GM06990 (cell line): ENCODE results near the gene ATRAID.

Experiments used
- DNase-seq: peaks from one replicate; pipeline ENCODE4 v3.0.0-alpha.2; 2011; ENCODE audit not compliant: insufficient read length; ENCODE audit errors: extremely low read depth
- H3K27me3 ChIP-seq: replicated peaks from 2 replicates; pipeline ENCODE4 v1.6.0; 2011; ENCODE audit warnings: low read length; ENCODE audit not compliant: control insufficient read depth, insufficient read depth
- H3K36me3 ChIP-seq: 2 replicates; pipeline ENCODE4 v1.5.1; 2011; ENCODE audit warnings: low read length; ENCODE audit not compliant: control insufficient read depth, insufficient read depth
- H3K4me3 ChIP-seq: replicated peaks from 2 replicates; pipeline ENCODE4 v1.5.1; 2011; ENCODE audit warnings: low read depth, mild to moderate bottlenecking, control low read depth, low read length
- CTCF ChIP-seq: IDR thresholded peaks from 2 replicates; pipeline ENCODE4 v1.5.1; 2011; ENCODE audit warnings: low read length, control low read depth, mild to moderate bottlenecking, inconsistent platforms; ENCODE audit not compliant: insufficient read depth, poor library complexity, severe bottlenecking

ATRAID gene

GRCh38 chr2:27179344-27180000 lies 32.4 kb upstream of the ATRAID start:
- TF ChIP-seq CTCF: no peak
- Histone ChIP-seq H3K4me3 (no peak overlapping the region), H3K36me3 (no peaks in the 10 kb centered on the region), H3K27me3 (no peaks in the 10 kb centered on the region)
- DNase-seq: no peak

- TF ChIP-seq CTCF: no peak
- Histone ChIP-seq H3K4me3 (no peak overlapping the region), H3K36me3 (no peaks in the 10 kb centered on the region), H3K27me3 (no peaks in the 10 kb centered on the region)
- DNase-seq: no peak
These were observed 29.5 kb upstream of the ATRAID start for GRCh38 chr2:27182346-27182745.

- DNase-seq: no peak
- Histone ChIP-seq H3K36me3 (no peaks in the 10 kb centered on the region), H3K27me3 (no peaks in the 10 kb centered on the region), H3K4me3 (no peak overlapping the region)
- no peak for TF ChIP-seq CTCF
These were observed 27.7 kb upstream of the ATRAID start for GRCh38 chr2:27184115-27184514.

GRCh38 chr2:27185331-27186026 lies 26.4 kb upstream of the ATRAID start:
- Histone ChIP-seq H3K27me3 (no peaks in the 10 kb centered on the region), H3K4me3 (no peak overlapping the region), H3K36me3 (no peaks in the 10 kb centered on the region)
- no peak for TF ChIP-seq CTCF
- DNase-seq: no peak

GRCh38 chr2:27186613-27187345 lies 25.1 kb upstream of the ATRAID start:
- Histone ChIP-seq H3K4me3 (no peak overlapping the region), H3K27me3 (no peaks in the 10 kb centered on the region), H3K36me3 (no peaks in the 10 kb centered on the region)
- DNase-seq: no peak
- TF ChIP-seq CTCF: no peak
